GM23338 (cell line): ENCODE measurements around the gene WDR27. TPM values are rescaled to one million over a fixed set of nuclear protein-coding genes. Genes with fewer than 3 reads are reported as not detected.
A peak's percentile ranks its signal among the peaks of the same experiment; 100 is the strongest.

Experiments used
- ATAC-seq: fragments of 200-7000 bp; cut with Tn5 transposase; 3 replicates; pipeline ENCODE4 v1.9.1; 2020
- DNase-seq: peaks from one replicate; pipeline ENCODE4 v3.0.0-alpha.2; 2015; ENCODE audit warnings: low spot score
- H2AFZ ChIP-seq: fragments of 200-600 bp; sonication (generic); 2 replicates; pipeline ENCODE4 v1.8.0; 2016; ENCODE audit warnings: antibody characterized with exemption, mild to moderate bottlenecking, moderate library complexity
- H3F3A ChIP-seq: fragments of 200-600 bp; sonication (generic); replicated peaks from 2 replicates; pipeline ENCODE4 v1.8.0; 2017; ENCODE audit warnings: antibody characterized with exemption, mixed run types, low read depth
- H3K27ac ChIP-seq: fragments of 200-600 bp; sonication (generic); 2 replicates; pipeline ENCODE4 v1.6.1; 2016; ENCODE audit warnings: low read depth
- H3K27me3 ChIP-seq: fragments of 200-600 bp; sonication (generic); 2 replicates; pipeline ENCODE4 v1.8.0; 2016; ENCODE audit warnings: mild to moderate bottlenecking, mixed run types, moderate library complexity; ENCODE audit not compliant: insufficient read depth
- H3K36me3 ChIP-seq: fragments of 200-600 bp; sonication (generic); 2 replicates; pipeline ENCODE4 v1.8.0; 2016; ENCODE audit warnings: mild to moderate bottlenecking; ENCODE audit not compliant: insufficient read depth
- H3K4me1 ChIP-seq: fragments of 200-600 bp; sonication (generic); 2 replicates; pipeline ENCODE4 v1.8.0; 2016; ENCODE audit warnings: mild to moderate bottlenecking, moderate library complexity; ENCODE audit not compliant: insufficient read depth
- H3K4me2 ChIP-seq: fragments of 200-600 bp; sonication (generic); 2 replicates; pipeline ENCODE4 v1.7.1; 2017; ENCODE audit warnings: mixed run types
- H3K4me3 ChIP-seq: fragments of 200-600 bp; sonication (generic); 2 replicates; pipeline ENCODE4 v1.6.1; 2016; ENCODE audit warnings: mixed run types
- H3K79me2 ChIP-seq: fragments of 200-600 bp; sonication (generic); replicated peaks from 2 replicates; pipeline ENCODE4 v1.8.0; 2017; ENCODE audit warnings: mild to moderate bottlenecking; ENCODE audit not compliant: insufficient read depth
- H3K9me2 ChIP-seq: fragments of 200-600 bp; sonication (generic); 2 replicates; pipeline ENCODE4 v1.8.0; 2017; ENCODE audit not compliant: insufficient read depth
- H4K20me1 ChIP-seq: fragments of 200-600 bp; sonication (generic); replicated peaks from 2 replicates; pipeline ENCODE4 v1.8.0; 2017; ENCODE audit warnings: mild to moderate bottlenecking; ENCODE audit not compliant: insufficient read depth
- H3K27ac Mint-ChIP-seq: 2 replicates; pipeline ENCODE4 v1.8.0; 2020; ENCODE audit warnings: inconsistent platforms, mild to moderate bottlenecking, moderate library complexity, mixed read lengths
- H3K27me3 Mint-ChIP-seq: 3 replicates; pipeline ENCODE4 v1.8.0; 2022; ENCODE audit warnings: low read depth, mild to moderate bottlenecking, moderate library complexity, mixed read lengths, inconsistent platforms; ENCODE audit not compliant: insufficient read depth, poor library complexity
- H3K36me3 Mint-ChIP-seq: 3 replicates; pipeline ENCODE4 v1.8.0; 2021; ENCODE audit warnings: low read depth, mild to moderate bottlenecking, inconsistent platforms, moderate library complexity, mixed read lengths
- H3K4me1 Mint-ChIP-seq: 3 replicates; pipeline ENCODE4 v1.8.0; 2020; ENCODE audit warnings: mild to moderate bottlenecking, inconsistent platforms, mixed read lengths
- H3K4me3 Mint-ChIP-seq: 3 replicates; pipeline ENCODE4 v1.8.0; 2021; ENCODE audit warnings: moderate library complexity, mild to moderate bottlenecking, inconsistent platforms, mixed read lengths
- H3K9me3 Mint-ChIP-seq: 3 replicates; pipeline ENCODE4 v1.8.0; 2020; ENCODE audit warnings: moderate library complexity, mild to moderate bottlenecking, inconsistent platforms, mixed read lengths
- CREB1 ChIP-seq: fragments of 250-450 bp; sonication (Bioruptor Pico); IDR thresholded peaks from 2 replicates; pipeline ENCODE4 v1.5.0; 2020; ENCODE audit warnings: low read depth, mild to moderate bottlenecking, moderate library complexity
- CTCF ChIP-seq, 2 experiments: fragments of 200-600 bp in 1 of 2; sonication (generic) in 1 of 2; conservative IDR thresholded peaks; 2 replicates each; pipeline versions ENCODE4 v1.5.1 to v1.6.1; 2016 to 2017; ENCODE audit warnings: antibody characterized with exemption in 2 of 2, low read depth in 2 of 2, mild to moderate bottlenecking in 2 of 2, moderate library complexity in 1 of 2
- ETS1 ChIP-seq: IDR thresholded peaks from 2 replicates; pipeline ENCODE4 v1.6.1; 2016; ENCODE audit warnings: antibody characterized with exemption
- EZH2 ChIP-seq: fragments of 200-600 bp; sonication (generic); IDR thresholded peaks from one replicate; pipeline ENCODE4 v1.8.0; 2017; ENCODE audit warnings: antibody characterized with exemption, mild to moderate bottlenecking, low read depth; ENCODE audit not compliant: unreplicated experiment
- EZH2phosphoT487 ChIP-seq: fragments of 200-600 bp; sonication (generic); IDR thresholded peaks from one replicate; pipeline ENCODE4 v1.8.1; 2018; ENCODE audit warnings: antibody characterized with exemption; ENCODE audit not compliant: unreplicated experiment
- REST ChIP-seq: IDR thresholded peaks from one replicate; pipeline ENCODE4 v1.6.1; 2018; ENCODE audit warnings: antibody characterized with exemption; ENCODE audit not compliant: unreplicated experiment
- STAT1 ChIP-seq: IDR thresholded peaks from one replicate; pipeline ENCODE4 v1.6.1; 2016; ENCODE audit warnings: antibody characterized with exemption; ENCODE audit not compliant: unreplicated experiment
- ZNF331 ChIP-seq: fragments of 250-450 bp; sonication (Bioruptor Pico); IDR thresholded peaks from 2 replicates; pipeline ENCODE4 v1.5.0; 2020; ENCODE audit warnings: low read depth, mild to moderate bottlenecking, moderate library complexity
- polyA plus RNA-seq: library from polyadenylated mRNA; unstranded; fragments of >200 nt; fragmentation: Nextera tagmentation; extraction: Ambion mirVana; gene quantifications from 2 replicates; pipeline ENCODE4 v1.2.1, GENCODE V29; 2016
- total RNA-seq: library from RNA; depleted of rRNA; stranded (reverse); fragments of >200 nt; shearing (Covaris generic); gene quantifications from 2 replicates; pipeline ENCODE4 v1.2.3, GENCODE V29; 2014

The WDR27 gene
- total and polyA plus RNA-seq, 2 experiments from 2014 or later: 55.3 to 80.4 TPM

GRCh38 chr6:169639653-169640278 lies 62.1 kb downstream of the WDR27 start:
- peak; percentile 26 for DNase-seq
- TF ChIP-seq CTCF (conservative IDR thresholded peaks at IDR 0.05; ENCODE audit: low read depth in 2 of 2) (peak in 1 of 2 experiments; percentile 41; a peak in 2 of 4 replicates), EZH2 (no peak)

GRCh38 chr6:169638915-169639314 lies 62.9 kb downstream of the WDR27 start:
- H3K27ac ChIP-seq: no peak overlapping the region
- Mint-ChIP-seq H3K4me1 (no peaks in the 10 kb centered on the region), H3K27ac (no peak overlapping the region), H3K27me3 (peaks cover 3% of the 10 kb centered on the region), H3K9me3 (no peaks in the 10 kb centered on the region), H3K36me3 (peaks cover 41% of the 10 kb centered on the region), H3K4me3 (no peak overlapping the region)
- no peak overlapping the region for H2AFZ ChIP-seq
- no peaks in the 10 kb centered on the region for H3K4me1 ChIP-seq
- no peaks in the 10 kb centered on the region; the same call in 1 of the 2 replicates for H3K36me3 ChIP-seq
- H3K27me3 ChIP-seq: no peaks in the 10 kb centered on the region
- H4K20me1 ChIP-seq: peaks cover 5% of the 10 kb centered on the region
- H3K4me2 ChIP-seq: no peak overlapping the region
- H3F3A ChIP-seq: peaks cover 8% of the 10 kb centered on the region
- no peak overlapping the region for H3K4me3 ChIP-seq
- ATAC-seq (no peak), DNase-seq (no peak)
- H3K79me2 ChIP-seq: no peaks in the 10 kb centered on the region
- no peaks in the 10 kb centered on the region for H3K9me2 ChIP-seq
- TF ChIP-seq REST: no peak
- TF ChIP-seq CTCF (conservative IDR thresholded peaks at IDR 0.05; ENCODE audit: low read depth in 2 of 2): no peak
- TF ChIP-seq ZNF331 (CRISPR knock-in tag): no peak
- TF ChIP-seq STAT1: no peak
- TF ChIP-seq EZH2phosphoT487: no peak
- no peak for TF ChIP-seq ETS1
- no peak for TF ChIP-seq CREB1

More at GRCh38 chr6:169639653-169640278, 62.1 kb downstream of the WDR27 start:
- H2AFZ ChIP-seq: no peak overlapping the region
- Mint-ChIP-seq H3K4me1 (no peaks in the 10 kb centered on the region), H3K9me3 (no peaks in the 10 kb centered on the region), H3K27ac (no peak overlapping the region), H3K4me3 (no peak overlapping the region), H3K27me3 (peaks cover 3% of the 10 kb centered on the region), H3K36me3 (peaks cover 34% of the 10 kb centered on the region)
- peak; percentile 50 for ATAC-seq
- no peaks in the 10 kb centered on the region; the same call in 1 of the 2 replicates for H3K36me3 ChIP-seq
- no peaks in the 10 kb centered on the region for H3K27me3 ChIP-seq
- H3F3A ChIP-seq: peaks cover 8% of the 10 kb centered on the region
- H4K20me1 ChIP-seq: peaks cover 5% of the 10 kb centered on the region
- no peaks in the 10 kb centered on the region for H3K4me1 ChIP-seq
- H3K27ac ChIP-seq: no peak overlapping the region
- no peak overlapping the region for H3K4me3 ChIP-seq
- H3K4me2 ChIP-seq: no peak overlapping the region
- H3K9me2 ChIP-seq: no peaks in the 10 kb centered on the region
- H3K79me2 ChIP-seq: no peaks in the 10 kb centered on the region
